ENCODE results near the gene C17orf58. TPM values are rescaled to one million over a fixed set of nuclear protein-coding genes. Genes with fewer than 3 reads are reported as not detected.
"Not testable (repeated sequence)": the region's sequence is repeated elsewhere in the genome, so short reads cannot be mapped to it uniquely, and the experiment has no call there.

Gene C17orf58
- 1.6 TPM for polyA plus RNA-seq

DNA sequence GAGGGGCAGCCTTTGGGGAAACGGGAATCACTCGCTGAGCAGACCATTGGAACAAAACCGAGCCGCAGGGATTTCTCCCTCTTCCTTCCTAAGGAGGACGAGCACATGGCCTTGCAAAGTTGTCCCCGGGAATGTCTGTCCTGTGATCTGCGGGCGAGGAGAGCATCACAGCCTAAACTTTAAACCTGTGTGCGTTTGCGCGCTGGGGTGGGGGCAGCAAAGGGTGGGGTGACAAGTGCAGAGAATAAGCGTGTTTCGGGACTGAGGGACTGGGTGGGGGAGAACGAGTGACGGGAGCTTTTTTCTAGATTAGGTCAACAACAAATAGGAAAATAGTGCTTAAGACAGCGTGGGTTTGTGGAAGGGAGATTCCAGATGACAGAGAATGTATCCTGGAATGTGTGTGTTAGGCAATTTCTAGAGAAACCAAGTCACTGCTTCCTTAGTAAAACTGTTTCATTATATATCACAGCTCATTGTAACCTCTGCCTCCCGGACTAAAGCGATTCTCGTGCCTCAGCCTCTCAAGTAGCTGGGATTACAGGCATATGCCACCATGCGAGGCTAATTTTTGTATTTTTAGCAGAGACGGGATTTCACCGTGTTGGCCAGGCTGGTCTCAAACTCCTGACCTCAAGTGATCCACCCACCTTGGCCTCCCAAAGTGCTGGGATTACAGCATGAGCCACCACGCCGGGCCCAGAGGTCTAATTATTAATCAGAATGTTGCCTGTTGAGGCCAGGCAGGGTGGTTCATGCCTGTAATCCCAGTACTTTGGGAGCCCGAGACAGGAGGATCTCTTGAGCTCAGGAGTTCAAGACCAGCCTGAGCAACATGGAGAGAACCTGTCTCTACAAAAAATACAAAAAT, at the start of gene C17orf58:
TSS of gene C17orf58 (minus strand) at position 169 of the 871 bp plus-strand sequence. CDS start 271 bp downstream, outside the sequence.
- not testable (repeated sequence) for H3K36me3 Mint-ChIP-seq, H3K9me3 Mint-ChIP-seq
- H3K27ac Mint-ChIP-seq = peak within 1 kb of the TSS; percentile 29 to 69 (median 63)
- peaks cover 15 to 28% (median 27%) of the 10 kb centered on the region in 3 donors for H3K4me1 Mint-ChIP-seq
- peaks cover 19% of the 10 kb centered on the region for H3K27me3 Mint-ChIP-seq
- H3K4me3 Mint-ChIP-seq = peak within 1 kb of the TSS; percentile 79 to 94 (median 90)

DNA sequence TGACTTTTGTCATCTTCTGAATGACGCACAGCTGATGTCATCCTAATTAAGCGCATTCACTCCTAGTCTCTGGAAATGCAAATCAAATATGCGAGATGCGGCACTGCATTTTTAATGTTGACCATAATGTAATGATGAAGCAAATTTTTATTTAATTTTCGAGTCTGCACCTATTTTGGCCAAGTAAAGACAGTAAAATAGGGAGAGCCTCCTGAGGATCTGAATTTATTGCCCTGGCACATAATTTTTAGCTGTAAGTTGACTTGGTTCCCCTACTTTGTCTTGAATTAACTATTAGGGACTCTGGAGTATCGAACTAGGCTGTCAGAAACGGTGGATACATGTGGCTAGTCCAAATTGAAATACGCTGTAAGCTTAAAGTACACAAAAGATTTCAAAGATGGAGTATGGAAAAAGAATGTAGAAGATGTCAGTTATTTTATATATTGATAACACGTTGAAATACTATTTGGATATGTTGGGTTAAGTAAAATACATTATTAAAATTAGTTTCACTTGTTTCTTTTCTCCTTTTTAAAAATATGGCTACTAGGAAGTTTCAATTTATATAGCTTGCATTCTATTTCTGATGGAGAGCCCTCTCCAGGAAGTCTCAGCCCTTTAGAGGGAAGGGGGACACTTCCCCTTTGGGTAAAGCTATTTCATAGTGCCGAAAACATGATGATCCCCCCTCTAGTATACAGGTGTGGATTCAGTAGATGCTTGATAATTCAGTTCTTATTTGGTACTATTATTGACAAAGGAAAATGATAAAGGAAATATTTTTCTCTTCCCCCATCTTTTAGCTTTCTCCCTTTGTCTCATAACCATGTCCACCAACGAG, 40.3 kb upstream of the C17orf58 start:
- H3K9me3 Mint-ChIP-seq = no peaks in the 10 kb centered on the region
- no peaks in the 10 kb centered on the region for H3K27me3 Mint-ChIP-seq
- peaks cover 4 to 7% (median 6%) of the 10 kb centered on the region in 3 donors for H3K4me1 Mint-ChIP-seq
- H3K4me3 Mint-ChIP-seq = peak overlapping the region; percentile 94 to 96 (median 94)
- H3K36me3 Mint-ChIP-seq = no peaks in the 10 kb centered on the region
- peak overlapping the region; percentile 82 to 95 (median 95) for H3K27ac Mint-ChIP-seq

DNA sequence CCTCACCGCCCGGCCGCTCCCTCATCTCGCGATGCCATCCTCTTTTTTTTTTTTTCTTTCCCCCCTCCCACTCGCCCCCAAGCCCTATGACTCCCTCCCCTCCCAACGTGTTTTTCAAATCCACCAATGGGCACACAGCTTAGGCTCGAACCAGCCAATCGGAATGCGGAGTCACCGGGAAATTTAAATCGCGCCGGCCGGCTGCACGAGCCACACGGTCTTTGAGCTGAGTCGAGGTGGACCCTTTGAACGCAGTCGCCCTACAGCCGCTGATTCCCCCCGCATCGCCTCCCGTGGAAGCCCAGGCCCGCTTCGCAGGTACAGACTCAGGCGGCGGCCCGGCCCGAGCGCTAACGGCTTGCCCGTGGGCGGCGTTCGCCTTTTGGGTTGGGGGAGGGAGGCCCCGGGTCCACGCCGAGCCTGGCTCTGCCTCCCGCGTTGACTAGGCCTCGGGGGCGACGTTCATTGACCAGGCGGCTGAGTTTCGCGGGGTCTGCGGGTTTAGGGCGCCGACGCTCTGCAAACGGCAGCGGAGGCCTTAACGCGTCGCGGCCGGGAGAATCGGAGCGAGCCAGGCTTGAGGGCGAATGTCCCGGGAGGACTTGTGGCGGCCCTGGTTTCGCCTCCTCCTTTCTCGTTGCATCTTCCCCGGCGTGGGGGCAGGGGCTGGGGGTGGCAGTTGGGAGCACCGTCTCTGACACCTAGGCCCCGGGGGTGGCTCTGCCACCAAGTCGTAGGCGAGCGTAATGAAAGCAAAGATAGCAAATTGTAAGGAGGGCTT, 39.4 kb upstream of the C17orf58 start, which contains the start of gene KPNA2:
TSS of gene KPNA2 (plus strand) at position 213 of the 781 bp plus-strand sequence. CDS start 1,398 bp downstream, outside the sequence.
- Mint-ChIP-seq H3K27me3 (no peaks in the 10 kb centered on the region), H3K9me3 (no peaks in the 10 kb centered on the region), H3K4me3 (peak within 1 kb of the TSS; percentile 94 to 96 (median 94)), H3K36me3 (no peaks in the 10 kb centered on the region), H3K4me1 (peaks cover 4 to 7% (median 6%) of the 10 kb centered on the region in 3 donors), H3K27ac (peak within 1 kb of the TSS; percentile 82 to 95 (median 95))

DNA sequence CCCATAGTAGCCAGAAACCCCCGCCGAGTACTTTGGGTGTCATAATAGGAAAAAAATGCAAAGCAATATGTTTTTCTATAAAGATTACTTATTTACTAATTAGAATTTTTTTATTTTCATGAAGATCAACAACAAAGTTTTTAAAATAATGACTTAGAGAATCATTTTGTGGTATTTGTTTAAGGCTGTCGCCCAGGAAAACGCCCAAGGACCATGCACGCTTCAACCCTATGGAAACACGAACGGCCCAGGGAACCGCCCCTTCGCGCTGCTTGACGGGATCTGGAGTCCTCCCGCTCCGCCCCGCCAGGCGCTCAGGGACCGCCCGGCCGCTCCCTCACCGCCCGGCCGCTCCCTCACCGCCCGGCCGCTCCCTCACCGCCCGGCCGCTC, 38.9 kb upstream of the C17orf58 start:
- Mint-ChIP-seq H3K4me1 (peaks cover 4 to 7% (median 6%) of the 10 kb centered on the region in 3 donors), H3K9me3 (no peaks in the 10 kb centered on the region), H3K27me3 (no peaks in the 10 kb centered on the region), H3K27ac (peak overlapping the region; percentile 82 to 95 (median 95)), H3K4me3 (peak overlapping the region; percentile 94 to 96 (median 94)), H3K36me3 (no peaks in the 10 kb centered on the region)

DNA sequence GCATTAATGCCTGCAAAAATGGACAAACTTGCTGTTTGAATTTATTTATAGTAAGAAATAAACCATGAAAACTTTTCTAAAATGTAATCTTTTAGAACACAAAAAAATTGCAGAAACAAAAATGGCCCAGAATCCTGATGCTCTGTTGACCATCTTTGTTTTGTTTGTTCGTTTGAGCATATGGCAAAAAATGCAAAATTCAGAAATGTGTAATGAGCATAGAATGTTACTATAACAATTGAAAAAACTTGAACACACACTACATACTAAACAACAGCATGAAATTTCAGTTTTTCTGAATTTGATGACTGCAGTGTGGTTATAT, 38.1 kb upstream of the C17orf58 start:
- no peaks in the 10 kb centered on the region for H3K9me3 Mint-ChIP-seq
- peak overlapping the region in 3 of 4 donors; percentile 23 to 96 (median 33) for H3K4me3 Mint-ChIP-seq
- peaks cover 4 to 7% (median 6%) of the 10 kb centered on the region in 3 donors for H3K4me1 Mint-ChIP-seq
- H3K36me3 Mint-ChIP-seq = no peaks in the 10 kb centered on the region
- no peaks in the 10 kb centered on the region for H3K27me3 Mint-ChIP-seq
- H3K27ac Mint-ChIP-seq = no peak overlapping the region

DNA sequence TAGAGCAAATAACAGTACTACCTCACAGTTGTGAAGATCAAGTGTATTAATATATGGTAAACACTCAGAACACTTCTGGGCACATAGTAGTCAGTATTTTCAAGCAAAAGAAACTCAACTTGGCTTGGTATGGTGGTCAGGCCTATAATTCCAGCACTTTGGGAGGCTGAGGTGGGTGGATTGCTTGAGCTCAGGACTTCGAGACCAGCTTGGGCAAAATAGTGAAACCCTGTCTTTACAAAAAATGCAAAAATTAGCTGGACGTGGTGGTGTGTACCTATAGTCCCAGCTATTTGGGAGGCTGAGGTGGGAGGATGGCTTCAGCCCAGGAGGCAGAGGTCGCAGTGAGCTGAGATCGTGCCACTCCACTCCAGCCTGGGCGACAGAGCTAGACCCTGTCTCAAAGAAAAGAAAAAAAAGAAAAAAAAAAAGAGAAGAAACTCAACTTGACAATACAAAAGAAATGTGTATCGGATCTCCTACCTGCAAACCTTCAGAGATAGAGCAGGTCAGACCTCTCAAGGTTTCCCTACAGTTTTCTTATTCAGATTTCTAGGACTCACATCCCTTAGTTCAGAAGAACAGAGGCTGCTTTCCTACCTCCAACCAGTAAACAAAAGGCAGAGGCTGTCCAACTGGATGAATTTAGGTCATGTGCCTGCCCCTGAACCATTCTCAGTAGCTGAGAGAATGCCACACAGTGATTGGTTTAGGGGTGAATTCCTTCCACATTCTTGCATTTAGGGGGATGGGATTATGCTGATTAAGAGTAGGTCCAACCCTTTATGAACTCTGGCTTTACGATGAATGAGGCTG, 37.6 kb upstream of the C17orf58 start:
- Mint-ChIP-seq H3K36me3 (no peaks in the 10 kb centered on the region), H3K4me3 (peak overlapping the region in 1 of 4 donors; percentile 17), H3K27me3 (no peaks in the 10 kb centered on the region), H3K4me1 (peaks cover 4 to 7% (median 6%) of the 10 kb centered on the region in 3 donors), H3K27ac (no peak overlapping the region), H3K9me3 (no peaks in the 10 kb centered on the region)

DNA sequence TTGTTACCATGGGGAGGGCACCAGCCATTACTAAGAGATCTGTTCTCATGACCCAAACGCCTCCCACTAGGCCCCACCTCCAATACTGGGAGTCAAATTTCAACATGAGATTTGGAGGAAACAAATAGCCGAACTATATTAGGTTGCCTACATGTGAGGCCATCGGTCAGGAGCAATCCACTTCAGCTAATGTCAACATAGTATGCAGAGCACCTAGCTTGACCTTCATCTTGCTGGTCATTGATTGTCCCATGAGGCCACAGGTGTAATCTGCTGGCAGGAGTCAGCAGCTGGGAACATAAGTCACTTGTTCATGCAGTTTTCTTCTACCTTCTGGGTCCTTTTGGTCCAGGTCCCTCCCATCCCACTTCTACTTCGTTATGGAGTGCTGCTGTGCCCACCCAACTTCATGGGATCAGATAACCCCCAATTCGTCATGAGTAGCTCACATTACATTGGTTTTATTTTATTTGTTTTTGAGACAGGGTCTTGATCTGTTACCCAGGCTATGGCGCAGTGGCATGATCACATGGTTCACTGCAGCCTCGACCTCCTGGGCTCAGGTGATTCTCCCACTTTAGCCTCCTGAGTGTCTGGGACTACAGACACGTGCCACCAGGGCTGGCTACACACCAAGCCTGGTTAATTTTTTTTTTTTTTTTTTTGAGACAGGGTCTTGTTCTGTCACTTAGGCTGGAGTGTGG, 33.4 kb upstream of the C17orf58 start:
- Mint-ChIP-seq H3K36me3 (no peaks in the 10 kb centered on the region), H3K27me3 (no peaks in the 10 kb centered on the region), H3K9me3 (no peaks in the 10 kb centered on the region), H3K4me3 (no peak overlapping the region), H3K4me1 (no peaks in the 10 kb centered on the region), H3K27ac (no peak overlapping the region)

DNA sequence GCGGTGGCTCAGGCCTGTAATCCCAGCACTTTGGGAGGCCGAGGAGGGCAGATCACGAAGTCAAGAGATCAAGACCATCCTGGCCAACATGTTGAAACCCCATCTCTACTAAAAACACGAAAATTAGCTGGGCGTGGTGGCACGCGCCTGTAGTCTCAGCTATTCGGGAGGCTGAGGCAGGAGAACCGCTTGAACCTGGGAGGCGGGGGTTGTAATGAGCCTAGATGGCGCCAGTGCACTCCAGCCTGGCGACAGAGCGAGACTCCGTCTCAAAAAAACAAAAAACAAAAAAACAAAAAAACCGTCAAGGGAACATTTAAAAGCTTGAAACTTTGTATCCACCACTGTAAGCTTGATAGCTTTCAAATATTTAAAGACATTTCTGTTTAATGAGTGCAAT, 26.3 kb upstream of the C17orf58 start:
- not testable (repeated sequence) for H3K27me3 Mint-ChIP-seq, H3K9me3 Mint-ChIP-seq, H3K36me3 Mint-ChIP-seq
- Mint-ChIP-seq H3K4me1 (peaks cover 9 to 11% (median 10%) of the 10 kb centered on the region in 3 donors), H3K27ac (peak overlapping the region in 1 of 3 donors; percentile 55), H3K4me3 (peak overlapping the region in 1 of 4 donors; percentile 22)

DNA sequence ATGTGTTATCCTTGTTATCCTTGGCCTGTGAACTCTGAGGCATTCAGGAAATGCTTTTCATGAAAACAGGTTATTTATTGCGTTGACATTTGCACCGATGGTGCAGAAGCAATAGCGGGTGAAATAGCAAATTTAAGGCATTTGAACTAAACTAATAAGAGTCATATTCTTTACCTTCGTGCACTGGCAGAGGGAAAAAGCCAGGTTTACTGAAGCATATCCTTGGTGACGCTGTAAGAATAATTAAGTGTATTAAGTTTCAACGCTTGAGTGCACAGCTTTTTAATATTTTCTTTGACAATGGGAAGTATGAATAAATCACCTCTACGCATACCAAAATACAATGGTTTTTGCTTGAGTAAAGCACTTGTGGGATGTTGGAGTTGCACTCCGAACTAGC, 25.7 kb upstream of the C17orf58 start:
- Mint-ChIP-seq H3K27ac (peak overlapping the region in 1 of 3 donors; percentile 55), H3K9me3 (peaks cover 0 to 4% (median 3%) of the 10 kb centered on the region in 3 donors), H3K4me1 (peaks cover 9 to 11% (median 10%) of the 10 kb centered on the region in 3 donors), H3K4me3 (peak overlapping the region in 2 of 4 donors; percentile 22 to 47), H3K36me3 (peaks cover 2% of the 10 kb centered on the region), H3K27me3 (peaks cover 3% of the 10 kb centered on the region)

DNA sequence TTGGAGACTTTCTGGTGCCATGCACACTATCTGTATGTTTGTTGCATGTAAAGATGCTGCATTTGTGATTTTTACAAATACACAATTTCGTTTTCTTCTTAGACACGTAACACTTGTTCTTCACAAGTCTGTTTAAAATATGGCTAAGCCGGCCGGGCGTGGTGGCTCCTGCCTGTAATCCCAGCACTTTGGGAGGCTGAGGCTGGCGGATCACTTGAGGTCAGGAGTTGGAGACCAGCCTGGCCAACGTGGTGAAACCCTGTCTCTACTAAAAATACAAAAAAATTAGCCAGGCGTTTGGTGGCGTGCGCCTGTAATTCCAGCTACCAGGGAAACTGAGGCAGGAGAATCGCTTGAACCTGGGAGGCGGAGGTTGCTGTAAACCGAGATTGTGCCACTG, 24.5 kb upstream of the C17orf58 start:
- peaks cover 9 to 11% (median 11%) of the 10 kb centered on the region in 3 donors for H3K4me1 Mint-ChIP-seq
- H3K4me3 Mint-ChIP-seq = peak overlapping the region; percentile 82 to 95 (median 90)
- H3K27me3 Mint-ChIP-seq, H3K36me3 Mint-ChIP-seq, H3K9me3 Mint-ChIP-seq: not testable (repeated sequence)
- H3K27ac Mint-ChIP-seq = peak overlapping the region; percentile 96 to 100 (median 99)

DNA sequence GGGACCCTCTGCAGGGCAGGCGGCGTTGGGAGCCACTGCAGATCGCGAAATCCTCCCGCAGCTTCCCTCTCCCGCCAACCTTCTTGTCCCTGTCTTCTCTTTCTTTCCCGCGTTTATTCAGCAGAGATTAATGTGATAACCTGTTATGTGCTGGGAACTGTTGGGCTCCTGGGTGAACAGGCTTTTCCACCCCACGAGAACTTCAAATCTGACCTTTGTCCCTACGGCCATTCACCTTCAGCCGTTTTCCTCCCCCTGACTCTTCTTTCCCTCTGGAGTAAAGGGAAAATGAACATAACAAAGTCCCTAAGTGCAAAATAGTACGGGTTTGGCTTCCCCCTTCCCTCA, 24.1 kb upstream of the C17orf58 start:
- Mint-ChIP-seq H3K4me1 (peaks cover 11 to 12% (median 11%) of the 10 kb centered on the region in 3 donors), H3K4me3 (peak overlapping the region; percentile 82 to 95 (median 90)), H3K27me3 (peaks cover 3% of the 10 kb centered on the region), H3K27ac (peak overlapping the region; percentile 96 to 100 (median 99)), H3K36me3 (peaks cover 2% of the 10 kb centered on the region), H3K9me3 (peaks cover 0 to 4% (median 3%) of the 10 kb centered on the region in 3 donors)

DNA sequence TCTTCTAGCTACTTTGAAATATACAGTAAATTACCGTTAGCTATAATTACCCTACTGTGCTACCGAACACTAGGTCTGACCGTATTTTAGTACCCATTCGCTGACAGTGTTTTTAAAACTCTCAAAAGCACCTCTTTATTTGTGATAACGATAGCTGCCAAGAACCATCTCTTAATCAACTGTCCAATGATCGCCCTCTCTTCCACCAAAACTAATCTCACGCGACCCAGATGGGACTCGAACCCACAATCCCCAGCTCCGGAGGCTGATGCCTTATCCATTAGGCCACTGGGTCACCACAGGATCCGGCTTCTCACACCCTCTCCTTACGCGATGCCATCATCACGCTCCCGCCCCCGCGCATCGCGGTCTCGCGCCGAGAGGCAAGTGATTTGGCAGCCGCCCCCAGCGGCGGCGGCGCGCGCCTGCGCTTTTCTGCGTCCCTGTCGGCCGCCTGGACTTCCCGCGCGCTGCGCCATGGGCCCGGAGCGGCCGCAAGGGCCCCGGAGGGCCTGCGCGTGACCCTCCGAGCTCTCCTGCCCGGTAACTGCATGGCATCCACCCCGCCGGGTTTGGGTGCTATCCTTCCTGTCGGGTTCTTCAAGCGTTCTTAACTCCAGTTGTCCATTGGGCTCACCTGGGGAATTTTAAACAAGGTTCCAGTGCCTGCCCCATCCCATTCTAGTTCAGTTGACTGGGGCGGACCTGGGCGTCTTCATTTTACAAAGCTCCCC, 23.6 kb upstream of the C17orf58 start:
- Mint-ChIP-seq H3K27ac (peak overlapping the region; percentile 96 to 100 (median 99)), H3K27me3 (peaks cover 3% of the 10 kb centered on the region), H3K36me3 (peaks cover 2% of the 10 kb centered on the region), H3K4me1 (peaks cover 11 to 13% (median 12%) of the 10 kb centered on the region in 3 donors), H3K4me3 (peak overlapping the region; percentile 82 to 95 (median 90)), H3K9me3 (peaks cover 0 to 4% (median 3%) of the 10 kb centered on the region in 3 donors)

DNA sequence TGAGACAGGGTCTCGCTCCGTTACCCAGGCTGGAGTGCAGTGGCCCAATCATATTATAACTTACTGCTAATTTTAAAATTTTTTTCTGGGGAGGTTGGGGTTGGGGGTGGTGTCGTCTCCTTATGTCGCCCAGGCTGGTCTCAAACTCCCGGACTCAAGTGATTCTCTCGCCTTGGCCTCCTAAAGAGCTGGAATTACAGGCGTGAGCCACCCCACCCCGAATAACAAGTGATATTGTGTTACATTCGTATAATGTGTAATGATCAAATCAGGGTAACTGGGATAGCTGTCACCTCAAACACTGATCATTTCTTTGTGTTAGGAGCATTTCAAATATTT, 23.0 kb upstream of the C17orf58 start:
- H3K27ac Mint-ChIP-seq = peak overlapping the region; percentile 96 to 100 (median 99)
- H3K27me3 Mint-ChIP-seq = peaks cover 3% of the 10 kb centered on the region
- H3K4me1 Mint-ChIP-seq = peaks cover 11 to 15% (median 13%) of the 10 kb centered on the region in 3 donors
- peak overlapping the region; percentile 82 to 95 (median 90) for H3K4me3 Mint-ChIP-seq
- H3K36me3 Mint-ChIP-seq = peaks cover 2% of the 10 kb centered on the region
- H3K9me3 Mint-ChIP-seq = peaks cover 0 to 4% (median 3%) of the 10 kb centered on the region in 3 donors
